Caco-2 (cell line): Measurements from ENCODE around the gene CNOT1. TPM values are rescaled to one million over a fixed set of nuclear protein-coding genes. Genes with fewer than 3 reads are reported as not detected.

Experiments
- BruUV-seq: library from RNA; stranded (reverse); fragments of 400-500 nt; replicated peaks from 2 replicates; lab custom pipeline; 2021; lab: Mats Ljungman, UMichigan
- CTCF ChIA-PET: fragments of 300-600 bp; sonication (Branson Sonifier 250); formaldehyde crosslinking; loops from one replicate; lab custom pipeline; 2022; ENCODE audit warnings: antibody characterized with exemption; lab: Charles Lee
- POLR2A ChIA-PET: fragments of 300-600 bp; sonication (Branson Sonifier 250); formaldehyde crosslinking; loops from one replicate; lab custom pipeline; 2022; ENCODE audit warnings: antibody characterized with exemption; lab: Charles Lee
- DNase-seq, 2 experiments: peaks; one replicate each; pipeline versions ENCODE4 v3.0.0 to v3.0.0-alpha.2; 2020 to 2022
- H3K27me3 ChIP-seq: replicated peaks from 2 replicates; pipeline ENCODE4 v1.6.0; 2011; ENCODE audit warnings: low read length; ENCODE audit not compliant: control insufficient read depth, insufficient read depth
- H3K36me3 ChIP-seq: 2 replicates; pipeline ENCODE4 v1.5.1; 2011; ENCODE audit warnings: low read length; ENCODE audit not compliant: control insufficient read depth, insufficient read depth
- H3K4me1 ChIP-seq: fragments of 250-450 bp; sonication (Bioruptor Pico); 2 replicates; pipeline ENCODE4 v1.5.1; 2020; ENCODE audit warnings: mild to moderate bottlenecking
- H3K4me3 ChIP-seq: 2 replicates; pipeline ENCODE4 v1.5.1; 2011; ENCODE audit warnings: low read depth, mild to moderate bottlenecking, control low read depth, low read length
- H3K9me3 ChIP-seq: fragments of 250-450 bp; sonication (Bioruptor Pico); 2 replicates; pipeline ENCODE4 v1.5.1; 2020; ENCODE audit warnings: mild to moderate bottlenecking, moderate library complexity
- H3K27ac Mint-ChIP-seq: one replicate; pipeline ENCODE4 v1.8.0; 2022; ENCODE audit warnings: mixed read lengths; ENCODE audit not compliant: unreplicated experiment
- H3K27me3 Mint-ChIP-seq: one replicate; pipeline ENCODE4 v1.8.0; 2022; ENCODE audit warnings: mixed read lengths; ENCODE audit not compliant: insufficient read depth, unreplicated experiment
- H3K36me3 Mint-ChIP-seq: one replicate; pipeline ENCODE4 v1.8.0; 2022; ENCODE audit warnings: mild to moderate bottlenecking, mixed read lengths; ENCODE audit not compliant: insufficient read depth, unreplicated experiment
- H3K4me1 Mint-ChIP-seq: one replicate; pipeline ENCODE4 v1.8.0; 2022; ENCODE audit warnings: low read depth, mixed read lengths; ENCODE audit not compliant: unreplicated experiment
- H3K4me3 Mint-ChIP-seq: one replicate; pipeline ENCODE4 v1.8.0; 2022; ENCODE audit warnings: mild to moderate bottlenecking, moderate library complexity, mixed read lengths; ENCODE audit not compliant: unreplicated experiment
- H3K9me3 Mint-ChIP-seq: one replicate; pipeline ENCODE4 v1.8.0; 2022; ENCODE audit warnings: mixed read lengths; ENCODE audit not compliant: unreplicated experiment
- intact Hi-C: fragments of 100-400 bp; cut with micrococcal nuclease; formaldehyde crosslinking; loops from one replicate; pipeline ENCODE4 v1.10.0; 2022; ENCODE audit not compliant: unreplicated experiment
- total RNA-seq: library from RNA; stranded (reverse); gene quantifications from 2 replicates; pipeline ENCODE4 v1.2.3, GENCODE V29; 2022
- TF ChIP-seq, protein P1 (sequence below), 2 experiments: fragments of 200-600 bp in 1 of 2; IDR thresholded peaks; 1 replicate in 1 of 2; 2 replicates in 1 of 2; pipeline versions ENCODE4 v1.5.1 to v1.8.0; 2011 to 2022; ENCODE audit warnings: antibody characterized with exemption in 1 of 2, control low read depth in 1 of 2, inconsistent platforms in 1 of 2, low read depth in 1 of 2, low read length in 1 of 2, mild to moderate bottlenecking in 1 of 2, moderate library complexity in 1 of 2; ENCODE audit not compliant: insufficient read depth in 1 of 2, severe bottlenecking in 1 of 2, unreplicated experiment in 1 of 2

CNOT1 gene
- total RNA-seq, 1 experiment from 2014 or later = 413 TPM

DNA sequence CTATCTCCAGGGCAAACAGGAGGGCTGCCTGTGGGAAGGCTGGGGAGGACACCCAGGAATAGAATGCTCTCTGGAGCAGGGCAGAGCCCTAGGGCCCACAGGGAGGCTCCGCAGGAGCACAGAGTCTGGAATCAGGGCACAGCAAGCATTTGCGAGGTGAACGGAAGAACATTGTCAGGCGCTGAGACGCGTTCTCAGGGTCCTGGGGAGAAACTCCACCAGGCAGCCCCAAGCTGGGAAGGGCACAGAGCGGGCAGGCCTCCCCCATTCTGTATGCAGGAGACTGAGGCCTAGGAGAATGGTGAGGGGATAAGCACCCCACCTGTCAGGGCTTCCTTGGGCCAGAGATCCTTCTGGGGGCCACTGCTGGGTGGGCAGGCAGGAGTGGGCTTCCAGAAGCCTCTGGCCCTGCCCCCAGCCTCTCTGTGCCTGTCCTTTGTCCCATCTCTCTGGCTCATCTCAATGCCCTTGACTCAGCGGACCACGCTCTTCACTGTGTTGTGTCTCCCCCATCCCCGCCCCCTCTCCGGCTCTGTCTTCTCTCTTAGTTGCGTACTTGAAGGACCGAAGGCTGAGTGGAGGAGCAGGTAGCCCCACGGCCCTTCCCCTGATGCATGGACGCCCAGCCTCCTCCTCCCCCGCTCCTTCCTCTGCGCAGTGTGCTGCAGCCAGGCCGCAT lies 119.4 kb downstream of the CNOT1 start:
- CTCF ChIA-PET = interaction anchor here (0.6 to 2.1 kb wide), 3 partner anchors 10 to 151 kb away, joined by 3 to 11 read pairs (median 9); partner anchors contain the start of gene NDRG4

DNA sequence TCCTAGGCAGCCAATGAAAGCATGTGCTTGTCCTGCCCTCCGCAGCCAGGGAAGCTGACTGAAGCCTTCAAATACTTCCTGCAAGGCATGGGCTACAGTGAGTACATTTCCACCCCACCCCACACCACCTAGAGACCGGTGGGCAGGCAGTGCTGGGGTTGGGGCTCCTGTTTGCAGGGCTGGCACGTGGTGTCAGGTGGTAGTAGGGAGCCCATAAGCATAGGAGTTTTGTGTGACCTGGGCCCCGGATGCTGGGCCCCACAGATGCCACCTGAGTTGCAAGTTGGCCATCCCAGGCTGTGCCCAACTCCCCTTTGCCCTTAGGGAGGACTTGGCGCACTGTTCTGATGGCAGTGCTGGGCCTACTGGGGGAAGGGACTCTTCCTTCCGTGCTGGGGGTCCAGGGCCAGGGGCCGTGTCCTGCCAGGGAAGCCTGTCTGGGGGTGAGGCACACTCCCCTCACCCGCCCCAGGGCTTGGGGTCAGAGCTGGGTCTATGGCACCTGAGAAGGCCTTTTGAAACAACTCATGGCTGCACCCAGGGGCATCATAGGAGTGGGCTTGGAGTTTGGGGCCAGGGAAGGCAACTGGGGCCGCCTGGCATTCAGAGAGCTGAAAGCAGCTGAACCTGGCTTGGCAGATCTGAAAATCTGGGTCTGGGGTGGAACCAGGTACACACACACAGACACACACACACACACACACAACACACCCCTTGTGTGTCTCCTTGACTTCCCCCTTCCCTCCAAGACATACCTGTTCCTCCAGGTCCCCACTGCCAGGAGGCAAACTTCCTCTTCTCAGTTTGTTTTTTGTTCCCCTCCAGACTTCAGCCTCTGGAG lies 120.2 kb downstream of the CNOT1 start:
- no peaks in the 10 kb centered on the region for H3K9me3 ChIP-seq
- Mint-ChIP-seq H3K9me3 (no peaks in the 10 kb centered on the region), H3K27me3 (no peaks in the 10 kb centered on the region), H3K36me3 (peaks cover 50% of the 10 kb centered on the region), H3K4me3 (no peak overlapping the region), H3K27ac (no peak overlapping the region), H3K4me1 (peaks cover 20% of the 10 kb centered on the region)
- H3K4me3 ChIP-seq = no peak overlapping the region
- peak in 1 of 2 experiments; percentile 39 for DNase-seq
- BruUV-seq = no TSS peak
- TF ChIP-seq, protein P1, sequence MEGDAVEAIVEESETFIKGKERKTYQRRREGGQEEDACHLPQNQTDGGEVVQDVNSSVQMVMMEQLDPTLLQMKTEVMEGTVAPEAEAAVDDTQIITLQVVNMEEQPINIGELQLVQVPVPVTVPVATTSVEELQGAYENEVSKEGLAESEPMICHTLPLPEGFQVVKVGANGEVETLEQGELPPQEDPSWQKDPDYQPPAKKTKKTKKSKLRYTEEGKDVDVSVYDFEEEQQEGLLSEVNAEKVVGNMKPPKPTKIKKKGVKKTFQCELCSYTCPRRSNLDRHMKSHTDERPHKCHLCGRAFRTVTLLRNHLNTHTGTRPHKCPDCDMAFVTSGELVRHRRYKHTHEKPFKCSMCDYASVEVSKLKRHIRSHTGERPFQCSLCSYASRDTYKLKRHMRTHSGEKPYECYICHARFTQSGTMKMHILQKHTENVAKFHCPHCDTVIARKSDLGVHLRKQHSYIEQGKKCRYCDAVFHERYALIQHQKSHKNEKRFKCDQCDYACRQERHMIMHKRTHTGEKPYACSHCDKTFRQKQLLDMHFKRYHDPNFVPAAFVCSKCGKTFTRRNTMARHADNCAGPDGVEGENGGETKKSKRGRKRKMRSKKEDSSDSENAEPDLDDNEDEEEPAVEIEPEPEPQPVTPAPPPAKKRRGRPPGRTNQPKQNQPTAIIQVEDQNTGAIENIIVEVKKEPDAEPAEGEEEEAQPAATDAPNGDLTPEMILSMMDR (IDR thresholded peaks at IDR 0.05; ENCODE audit: insufficient read depth in 1 of 2, low read depth in 1 of 2, low read length in 1 of 2, severe bottlenecking in 1 of 2, unreplicated experiment in 1 of 2) = no peak
- intact Hi-C loops = no loop called here
- no peaks in the 10 kb centered on the region for H3K36me3 ChIP-seq
- CTCF ChIA-PET = interaction anchor here (0.6 to 2.0 kb wide), 2 partner anchors 65 to 152 kb away, joined by 3 to 11 read pairs; no protein-coding TSS in a partner anchor
- POLR2A ChIA-PET = no interaction called here
- peaks cover 11% of the 10 kb centered on the region for H3K4me1 ChIP-seq
- H3K27me3 ChIP-seq = no peaks in the 10 kb centered on the region

More for the DNA sequence above, 119.4 kb downstream of the CNOT1 start:
- DNase-seq = no peak
- TF ChIP-seq, protein P1 (IDR thresholded peaks at IDR 0.05; ENCODE audit: insufficient read depth in 1 of 2, low read depth in 1 of 2, low read length in 1 of 2, severe bottlenecking in 1 of 2, unreplicated experiment in 1 of 2) = no peak
- H3K4me1 ChIP-seq = peaks cover 11% of the 10 kb centered on the region
- Mint-ChIP-seq H3K4me3 (no peak overlapping the region), H3K27me3 (no peaks in the 10 kb centered on the region), H3K36me3 (peaks cover 57% of the 10 kb centered on the region), H3K9me3 (no peaks in the 10 kb centered on the region), H3K27ac (no peak overlapping the region), H3K4me1 (peaks cover 25% of the 10 kb centered on the region)
- BruUV-seq = no TSS peak
- H3K9me3 ChIP-seq = no peaks in the 10 kb centered on the region
- H3K4me3 ChIP-seq = no peak overlapping the region
- POLR2A ChIA-PET = no interaction called here
- intact Hi-C loops = no loop called here
- H3K36me3 ChIP-seq = no peaks in the 10 kb centered on the region
- no peaks in the 10 kb centered on the region for H3K27me3 ChIP-seq

DNA sequence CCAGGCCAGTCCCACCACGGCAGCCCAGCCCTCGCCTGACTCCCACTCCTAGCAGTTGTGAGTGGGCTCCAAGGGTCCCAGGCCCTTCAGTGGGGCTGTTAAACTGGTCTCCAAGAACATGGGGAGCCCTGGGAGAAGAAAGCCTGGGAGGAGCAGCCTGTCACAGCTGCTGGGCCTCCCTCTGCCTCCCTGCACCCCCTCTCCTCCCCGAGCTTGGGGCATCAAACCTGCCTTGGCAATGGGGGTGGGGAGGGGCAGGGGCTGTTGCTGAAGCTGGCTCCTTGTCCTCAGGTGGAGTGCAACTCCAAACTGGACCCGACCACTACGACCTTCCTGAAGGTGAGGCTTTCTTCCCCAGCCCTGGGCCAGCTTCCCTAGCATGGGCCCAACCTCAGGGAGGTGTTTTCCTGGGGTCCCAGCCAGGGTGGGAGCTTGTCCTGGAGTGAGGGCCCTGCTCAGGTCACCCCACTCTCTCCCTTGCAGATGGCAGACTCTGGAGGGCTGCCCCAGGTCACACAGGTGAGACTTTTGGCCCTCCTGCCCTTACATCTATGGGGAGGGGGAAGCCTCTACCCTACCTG lies 120.9 kb downstream of the CNOT1 start:
- H3K27me3 ChIP-seq = no peaks in the 10 kb centered on the region
- no TSS peak for BruUV-seq
- no peak overlapping the region for H3K4me3 Mint-ChIP-seq
- CTCF ChIA-PET = interaction anchor here (2.0 kb wide), 1 partner anchor 152 kb away, joined by 11 read pairs; no protein-coding TSS in a partner anchor
- TF ChIP-seq, protein P1 (IDR thresholded peaks at IDR 0.05; ENCODE audit: insufficient read depth in 1 of 2, low read depth in 1 of 2, low read length in 1 of 2, severe bottlenecking in 1 of 2, unreplicated experiment in 1 of 2) = no peak
- no peaks in the 10 kb centered on the region for H3K9me3 Mint-ChIP-seq
- H3K36me3 ChIP-seq = no peaks in the 10 kb centered on the region
- POLR2A ChIA-PET = no interaction called here
- H3K36me3 Mint-ChIP-seq = peaks cover 50% of the 10 kb centered on the region
- no peak overlapping the region for H3K27ac Mint-ChIP-seq
- H3K4me3 ChIP-seq = no peak overlapping the region
- DNase-seq = no peak
- intact Hi-C loops = no loop called here
- H3K4me1 Mint-ChIP-seq = peaks cover 15% of the 10 kb centered on the region
- no peaks in the 10 kb centered on the region for H3K27me3 Mint-ChIP-seq
- no peaks in the 10 kb centered on the region for H3K9me3 ChIP-seq
- peaks cover 5% of the 10 kb centered on the region for H3K4me1 ChIP-seq
